ENCODE results near the gene FTSJ1.

Gene FTSJ1

GRCh38 chrX:48459483-48459882, 16.5 kb upstream of the FTSJ1 start:
- Histone ChIP-seq H3K27ac (ENCODE audit: low read depth, low read length) (no peak overlapping the region), H3K4me3 (ENCODE audit: insufficient read depth, low read length, poor library complexity, severe bottlenecking) (no peak overlapping the region), H3F3A (ENCODE audit: insufficient read depth) (no peaks in the 10 kb centered on the region), H3K9ac (ENCODE audit: low read length) (no peak overlapping the region), H2AFZ (ENCODE audit: low read depth, low read length, severe bottlenecking) (no peak overlapping the region), H3K79me2 (ENCODE audit: insufficient read depth, low read length) (no peaks in the 10 kb centered on the region), H3K36me3 (ENCODE audit: low read length) (no peaks in the 10 kb centered on the region), H3K9me2 (replicated peaks; ENCODE audit: insufficient read depth, low read length) (no peaks in the 10 kb centered on the region), H3K4me2 (ENCODE audit: low read depth, low read length, poor library complexity, severe bottlenecking) (no peak overlapping the region), H3K27me3 (ENCODE audit: low read length) (no peaks in the 10 kb centered on the region), H3K9me3 (ENCODE audit: insufficient read depth, low read length) (no peaks in the 10 kb centered on the region), H4K20me1 (ENCODE audit: low read depth, low read length) (no peaks in the 10 kb centered on the region)
- TF ChIP-seq EZH2phosphoT487 (conservative IDR thresholded peaks at IDR 0.05; ENCODE audit: low read length): no peak
- TF ChIP-seq, protein P1, sequence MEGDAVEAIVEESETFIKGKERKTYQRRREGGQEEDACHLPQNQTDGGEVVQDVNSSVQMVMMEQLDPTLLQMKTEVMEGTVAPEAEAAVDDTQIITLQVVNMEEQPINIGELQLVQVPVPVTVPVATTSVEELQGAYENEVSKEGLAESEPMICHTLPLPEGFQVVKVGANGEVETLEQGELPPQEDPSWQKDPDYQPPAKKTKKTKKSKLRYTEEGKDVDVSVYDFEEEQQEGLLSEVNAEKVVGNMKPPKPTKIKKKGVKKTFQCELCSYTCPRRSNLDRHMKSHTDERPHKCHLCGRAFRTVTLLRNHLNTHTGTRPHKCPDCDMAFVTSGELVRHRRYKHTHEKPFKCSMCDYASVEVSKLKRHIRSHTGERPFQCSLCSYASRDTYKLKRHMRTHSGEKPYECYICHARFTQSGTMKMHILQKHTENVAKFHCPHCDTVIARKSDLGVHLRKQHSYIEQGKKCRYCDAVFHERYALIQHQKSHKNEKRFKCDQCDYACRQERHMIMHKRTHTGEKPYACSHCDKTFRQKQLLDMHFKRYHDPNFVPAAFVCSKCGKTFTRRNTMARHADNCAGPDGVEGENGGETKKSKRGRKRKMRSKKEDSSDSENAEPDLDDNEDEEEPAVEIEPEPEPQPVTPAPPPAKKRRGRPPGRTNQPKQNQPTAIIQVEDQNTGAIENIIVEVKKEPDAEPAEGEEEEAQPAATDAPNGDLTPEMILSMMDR (IDR thresholded peaks at IDR 0.05; ENCODE audit: insufficient read depth, low read length, poor library complexity, severe bottlenecking): no peak

DNA sequence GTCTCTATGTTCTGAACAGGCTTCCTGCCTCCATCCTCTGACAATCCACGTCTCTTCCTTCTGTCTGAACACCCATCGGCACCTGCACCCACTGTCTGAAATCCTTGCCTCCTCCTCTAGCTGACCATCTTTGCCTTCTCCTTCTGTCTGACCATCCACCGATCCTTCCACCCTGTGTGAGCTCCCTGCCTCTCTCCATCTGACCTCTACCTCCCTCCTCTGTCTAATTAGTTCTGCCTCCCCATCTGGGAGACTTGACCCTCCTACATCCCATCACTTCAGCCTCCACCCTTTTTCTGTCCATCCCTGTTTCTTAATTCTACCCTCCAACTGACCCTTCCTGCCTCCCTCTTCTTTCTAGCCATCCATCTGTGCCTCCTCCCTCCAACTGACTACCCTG, 16.0 kb upstream of the FTSJ1 start:
- Histone ChIP-seq H3K9me2 (replicated peaks; ENCODE audit: insufficient read depth, low read length) (no peaks in the 10 kb centered on the region), H4K20me1 (ENCODE audit: low read depth, low read length) (no peaks in the 10 kb centered on the region), H3K4me3 (ENCODE audit: insufficient read depth, low read length, poor library complexity, severe bottlenecking) (no peak overlapping the region), H2AFZ (ENCODE audit: low read depth, low read length, severe bottlenecking) (no peak overlapping the region), H3K27me3 (ENCODE audit: low read length) (no peaks in the 10 kb centered on the region), H3K4me2 (ENCODE audit: low read depth, low read length, poor library complexity, severe bottlenecking) (no peak overlapping the region), H3K9me3 (ENCODE audit: insufficient read depth, low read length) (no peaks in the 10 kb centered on the region), H3K9ac (ENCODE audit: low read length) (no peak overlapping the region), H3K79me2 (ENCODE audit: insufficient read depth, low read length) (no peaks in the 10 kb centered on the region), H3K36me3 (ENCODE audit: low read length) (no peaks in the 10 kb centered on the region), H3K27ac (ENCODE audit: low read depth, low read length) (no peak overlapping the region), H3F3A (ENCODE audit: insufficient read depth) (no peaks in the 10 kb centered on the region)
- no peak for TF ChIP-seq EZH2phosphoT487 (conservative IDR thresholded peaks at IDR 0.05; ENCODE audit: low read length)
- TF ChIP-seq, protein P1 (IDR thresholded peaks at IDR 0.05; ENCODE audit: insufficient read depth, low read length, poor library complexity, severe bottlenecking): no peak

DNA sequence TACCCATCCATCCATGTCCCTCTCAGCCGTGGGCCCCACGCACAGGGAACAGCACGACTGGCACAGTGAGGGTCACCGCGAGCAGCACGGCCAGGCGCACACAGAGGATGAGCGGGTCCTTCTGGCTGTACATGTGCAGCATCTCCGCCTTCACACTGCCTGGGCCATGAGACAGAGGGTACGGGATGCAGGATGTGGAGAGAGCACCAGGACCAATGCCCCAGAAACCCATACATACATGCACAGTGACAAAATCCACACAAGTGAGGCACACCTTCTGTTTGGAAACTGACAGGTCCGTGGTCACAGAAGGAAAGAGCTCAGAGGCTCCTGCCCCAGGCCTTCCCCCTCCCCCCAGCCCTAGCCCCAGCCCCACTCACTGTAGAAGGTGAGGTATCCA, 15.4 kb upstream of the FTSJ1 start:
- Histone ChIP-seq H3K9me2 (replicated peaks; ENCODE audit: insufficient read depth, low read length) (no peaks in the 10 kb centered on the region), H3K9ac (ENCODE audit: low read length) (no peak overlapping the region)
- no peak for TF ChIP-seq EZH2phosphoT487 (conservative IDR thresholded peaks at IDR 0.05; ENCODE audit: low read length)
- TF ChIP-seq, protein P1 (IDR thresholded peaks at IDR 0.05; ENCODE audit: insufficient read depth, low read length, poor library complexity, severe bottlenecking): no peak

More for the DNA sequence above, 15.4 kb upstream of the FTSJ1 start:
- Histone ChIP-seq H4K20me1 (ENCODE audit: low read depth, low read length) (no peaks in the 10 kb centered on the region), H3K36me3 (ENCODE audit: low read length) (no peaks in the 10 kb centered on the region), H3K4me3 (ENCODE audit: insufficient read depth, low read length, poor library complexity, severe bottlenecking) (no peak overlapping the region), H3K79me2 (ENCODE audit: insufficient read depth, low read length) (peaks cover 4% of the 10 kb centered on the region), H3K4me2 (ENCODE audit: low read depth, low read length, poor library complexity, severe bottlenecking) (no peak overlapping the region), H3F3A (ENCODE audit: insufficient read depth) (no peaks in the 10 kb centered on the region), H3K27me3 (ENCODE audit: low read length) (no peaks in the 10 kb centered on the region), H3K9me3 (ENCODE audit: insufficient read depth, low read length) (no peaks in the 10 kb centered on the region), H3K27ac (ENCODE audit: low read depth, low read length) (no peak overlapping the region), H2AFZ (ENCODE audit: low read depth, low read length, severe bottlenecking) (no peak overlapping the region)

All from SU-DHL-6 (cell line).